ENCODE data around the gene NLRC5.

DNA sequence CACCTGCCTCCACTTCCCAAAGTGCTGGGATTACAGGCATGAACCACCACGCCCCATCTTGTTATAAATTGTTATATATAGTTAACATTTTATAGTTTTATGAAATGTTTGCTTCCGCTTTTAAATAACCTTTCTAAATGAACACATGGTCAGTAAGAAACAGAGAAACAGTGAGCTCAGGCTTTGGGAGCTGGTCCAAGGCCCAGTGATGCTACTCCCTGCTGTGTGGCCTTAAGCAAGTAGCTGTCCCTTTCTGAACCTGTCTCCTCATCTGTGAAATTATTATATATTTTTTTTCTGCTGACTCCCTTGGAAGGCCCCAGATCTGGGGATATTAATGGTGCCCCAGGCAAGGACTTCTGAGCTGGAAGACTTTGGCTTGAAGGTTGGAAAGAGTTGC is 122.1 kb downstream of the NLRC5 start:
- TF ChIP-seq EZH2 (IDR thresholded peaks at IDR 0.05; ENCODE audit: low read depth) = no peak
- TF ChIP-seq, protein P1, sequence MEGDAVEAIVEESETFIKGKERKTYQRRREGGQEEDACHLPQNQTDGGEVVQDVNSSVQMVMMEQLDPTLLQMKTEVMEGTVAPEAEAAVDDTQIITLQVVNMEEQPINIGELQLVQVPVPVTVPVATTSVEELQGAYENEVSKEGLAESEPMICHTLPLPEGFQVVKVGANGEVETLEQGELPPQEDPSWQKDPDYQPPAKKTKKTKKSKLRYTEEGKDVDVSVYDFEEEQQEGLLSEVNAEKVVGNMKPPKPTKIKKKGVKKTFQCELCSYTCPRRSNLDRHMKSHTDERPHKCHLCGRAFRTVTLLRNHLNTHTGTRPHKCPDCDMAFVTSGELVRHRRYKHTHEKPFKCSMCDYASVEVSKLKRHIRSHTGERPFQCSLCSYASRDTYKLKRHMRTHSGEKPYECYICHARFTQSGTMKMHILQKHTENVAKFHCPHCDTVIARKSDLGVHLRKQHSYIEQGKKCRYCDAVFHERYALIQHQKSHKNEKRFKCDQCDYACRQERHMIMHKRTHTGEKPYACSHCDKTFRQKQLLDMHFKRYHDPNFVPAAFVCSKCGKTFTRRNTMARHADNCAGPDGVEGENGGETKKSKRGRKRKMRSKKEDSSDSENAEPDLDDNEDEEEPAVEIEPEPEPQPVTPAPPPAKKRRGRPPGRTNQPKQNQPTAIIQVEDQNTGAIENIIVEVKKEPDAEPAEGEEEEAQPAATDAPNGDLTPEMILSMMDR (conservative IDR thresholded peaks at IDR 0.05) = no peak

Data from PC-9 (cell line).